Neural cell (in vitro differentiated cells): ENCODE measurements around the gene ZDBF2. TPM values are rescaled to one million over a fixed set of nuclear protein-coding genes. Genes with fewer than 3 reads are reported as not detected.

ENCODE experiments used
- H2AFZ ChIP-seq: fragments of 200-600, 300-800 bp; sonication (generic), shearing (Covaris generic); 2 replicates; pipeline ENCODE4 v1.6.0; 2014; ENCODE audit warnings: low read depth, mild to moderate bottlenecking, antibody characterized with exemption, low read length, moderate library complexity
- H3F3A ChIP-seq: fragments of 200-600 bp; shearing (Covaris generic); 2 replicates; pipeline ENCODE4 v1.6.1; 2016; ENCODE audit warnings: mild to moderate bottlenecking, moderate library complexity, mixed read lengths, antibody characterized with exemption, low read length; ENCODE audit not compliant: insufficient read depth, poor library complexity, severe bottlenecking
- H3K27ac ChIP-seq: fragments of 200-600, 300-800 bp; sonication (generic), shearing (Covaris generic); 2 replicates; pipeline ENCODE4 v1.5.1; 2014; ENCODE audit warnings: mild to moderate bottlenecking, low read length, moderate library complexity
- H3K27me3 ChIP-seq: fragments of 300-800, 200-600 bp; sonication (generic), shearing (Covaris generic); 2 replicates; pipeline ENCODE4 v1.6.0; 2014; ENCODE audit warnings: mild to moderate bottlenecking, low read depth, low read length, moderate library complexity; ENCODE audit not compliant: insufficient read depth
- H3K36me3 ChIP-seq: fragments of 300-800, 200-600 bp; sonication (generic), shearing (Covaris generic); 2 replicates; pipeline ENCODE4 v1.5.1; 2014; ENCODE audit warnings: mild to moderate bottlenecking, antibody characterized with exemption, low read length, moderate library complexity; ENCODE audit not compliant: insufficient read depth
- H3K4me2 ChIP-seq: fragments of 300-800, 200-600 bp; sonication (generic), shearing (Covaris generic); 2 replicates; pipeline ENCODE4 v1.6.0; 2014; ENCODE audit warnings: mild to moderate bottlenecking, low read length
- H3K4me3 ChIP-seq: fragments of 300-800, 200-600 bp; sonication (generic), shearing (Covaris generic); 2 replicates; pipeline ENCODE4 v1.5.1; 2014; ENCODE audit warnings: mild to moderate bottlenecking, low read length, moderate library complexity
- H3K79me2 ChIP-seq: fragments of 200-600 bp; shearing (Covaris generic); replicated peaks from 2 replicates; pipeline ENCODE4 v1.6.0; 2014; ENCODE audit warnings: mild to moderate bottlenecking, low read length, moderate library complexity; ENCODE audit not compliant: insufficient read depth
- H3K9ac ChIP-seq: fragments of 300-800, 200-600 bp; sonication (generic), shearing (Covaris generic); 2 replicates; pipeline ENCODE4 v1.6.1; 2016; ENCODE audit warnings: mild to moderate bottlenecking, low read length, mixed read lengths
- H3K9me2 ChIP-seq: fragments of 200-600 bp; shearing (Covaris generic); 2 replicates; pipeline ENCODE4 v1.6.1; 2016; ENCODE audit warnings: mild to moderate bottlenecking, low read length, mixed read lengths; ENCODE audit not compliant: insufficient read depth
- H3K9me3 ChIP-seq: fragments of 200-600, 300-800 bp; sonication (generic), shearing (Covaris generic); 2 replicates; pipeline ENCODE4 v1.6.1; 2016; ENCODE audit warnings: mild to moderate bottlenecking, mixed run types, low read length, moderate library complexity, mixed read lengths
- H4K20me1 ChIP-seq: fragments of 200-600 bp; shearing (Covaris generic); 2 replicates; pipeline ENCODE4 v1.6.1; 2016; ENCODE audit warnings: mild to moderate bottlenecking, mixed run types; ENCODE audit not compliant: insufficient read depth
- CTCF ChIP-seq: fragments of 450-650 bp; IDR thresholded peaks from 2 replicates; pipeline ENCODE4 v1.5.1; 2014; ENCODE audit warnings: antibody characterized with exemption, mild to moderate bottlenecking, moderate library complexity; ENCODE audit not compliant: poor library complexity, severe bottlenecking
- EP300 ChIP-seq: fragments of 450-650 bp; conservative IDR thresholded peaks from 2 replicates; pipeline ENCODE4 v1.6.1; 2014; ENCODE audit warnings: antibody characterized with exemption, mild to moderate bottlenecking, moderate library complexity; ENCODE audit not compliant: poor library complexity, severe bottlenecking
- EZH2 ChIP-seq: fragments of 200-600, 300-800 bp; shearing (Covaris generic), sonication (generic); IDR thresholded peaks from 2 replicates; pipeline ENCODE4 v1.6.1; 2014; ENCODE audit warnings: antibody characterized with exemption, low read length, borderline replicate concordance, mild to moderate bottlenecking; ENCODE audit not compliant: insufficient read depth, poor library complexity, severe bottlenecking
- MXI1 ChIP-seq: fragments of 450-650 bp; conservative IDR thresholded peaks from 2 replicates; pipeline ENCODE4 v1.6.1; 2014; ENCODE audit warnings: antibody characterized with exemption, mild to moderate bottlenecking; ENCODE audit not compliant: poor library complexity, severe bottlenecking
- POLR2AphosphoS5 ChIP-seq: IDR thresholded peaks from 2 replicates; pipeline ENCODE4 v1.6.1; 2012
- RAD21 ChIP-seq: fragments of 450-650 bp; conservative IDR thresholded peaks from 2 replicates; pipeline ENCODE4 v1.6.1; 2014; ENCODE audit warnings: antibody characterized with exemption, mild to moderate bottlenecking, moderate library complexity
- REST ChIP-seq: IDR thresholded peaks from 2 replicates; pipeline ENCODE4 v1.6.1; 2012; ENCODE audit warnings: borderline replicate concordance
- SMC3 ChIP-seq: fragments of 450-650 bp; conservative IDR thresholded peaks from 2 replicates; pipeline ENCODE4 v1.6.1; 2014; ENCODE audit warnings: antibody characterized with exemption, mild to moderate bottlenecking, moderate library complexity; ENCODE audit not compliant: poor library complexity
- TAF1 ChIP-seq: IDR thresholded peaks from 2 replicates; pipeline ENCODE4 v1.6.1; 2012; ENCODE audit warnings: low read depth
- polyA plus RNA-seq: library from polyadenylated mRNA; depleted of rRNA; stranded (reverse); fragments of >200 nt; gene quantifications from 2 replicates; pipeline ENCODE4 v1.2.3, GENCODE V29; 2014

ZDBF2 gene
- polyA plus RNA-seq, 1 donor from 2014 or later = 23.4 TPM

- Histone ChIP-seq H3K4me2 (no peak overlapping the region), H4K20me1 (no peaks in the 10 kb centered on the region), H3K27ac (peak overlapping the region; percentile 55)
Measured at GRCh38 chr2:206336861-206337260, 62.4 kb downstream of the ZDBF2 start.

GRCh38 chr2:206337956-206338355 lies 63.5 kb downstream of the ZDBF2 start:
- Histone ChIP-seq H3K9ac (no peak overlapping the region), H3K9me3 (no peaks in the 10 kb centered on the region), H3F3A (no peaks in the 10 kb centered on the region), H3K4me2 (no peak overlapping the region), H3K9me2 (no peaks in the 10 kb centered on the region), H3K36me3 (no peaks in the 10 kb centered on the region), H2AFZ (no peak overlapping the region), H3K79me2 (no peaks in the 10 kb centered on the region), H4K20me1 (no peaks in the 10 kb centered on the region), H3K27ac (no peak overlapping the region), H3K4me3 (no peak overlapping the region), H3K27me3 (no peaks in the 10 kb centered on the region)
- no peak for TF ChIP-seq POLR2AphosphoS5
- TF ChIP-seq REST = no peak
- no peak for TF ChIP-seq CTCF
- no peak for TF ChIP-seq EZH2
- no peak for TF ChIP-seq MXI1
- TF ChIP-seq RAD21 = no peak
- no peak for TF ChIP-seq TAF1
- no peak for TF ChIP-seq EP300
- TF ChIP-seq SMC3 = no peak

More at GRCh38 chr2:206336861-206337260, 62.4 kb downstream of the ZDBF2 start:
- Histone ChIP-seq H3K27me3 (no peaks in the 10 kb centered on the region), H3K9me2 (no peaks in the 10 kb centered on the region), H3K9me3 (no peaks in the 10 kb centered on the region), H3F3A (no peaks in the 10 kb centered on the region), H3K36me3 (no peaks in the 10 kb centered on the region), H3K4me3 (no peak overlapping the region), H3K79me2 (no peaks in the 10 kb centered on the region), H3K9ac (no peak overlapping the region), H2AFZ (no peak overlapping the region)
- TF ChIP-seq CTCF (no peak), RAD21 (peak; percentile 9)
